Activated T-helper 2 cell treated with anti-CD3 and anti-CD28 coated beads, Interferon-gamma antibody, Interleukin-2, Interleukin-4, amounts not matched to agents 10 μg/mL and 5 μg/mL and 100 μg/mL, durations not matched to agents 14 hours and 24 hours and 36 hours (primary cell): Measurements from ENCODE around the gene DRD4. TPM values are rescaled to one million over a fixed set of nuclear protein-coding genes. Genes with fewer than 3 reads are reported as not detected.
A peak's percentile ranks its signal among the peaks of the same experiment; 100 is the strongest.

Experiments
- DNase-seq: peaks from one replicate; pipeline ENCODE4 v3.0.0; 2021; ENCODE audit warnings: low spot score
- H3K27ac Mint-ChIP-seq: one replicate; pipeline ENCODE4 v1.8.0; 2021; ENCODE audit warnings: mixed read lengths
- H3K27me3 Mint-ChIP-seq: one replicate; pipeline ENCODE4 v1.8.0; 2021; ENCODE audit warnings: low read depth, mixed read lengths
- H3K36me3 Mint-ChIP-seq: one replicate; pipeline ENCODE4 v1.8.0; 2021; ENCODE audit warnings: low read depth, mixed read lengths
- H3K4me1 Mint-ChIP-seq: one replicate; pipeline ENCODE4 v1.8.0; 2021; ENCODE audit warnings: low read depth, mixed read lengths
- H3K4me3 Mint-ChIP-seq: one replicate; pipeline ENCODE4 v1.8.0; 2021; ENCODE audit warnings: low read depth, mild to moderate bottlenecking, moderate library complexity, mixed read lengths
- H3K9me3 Mint-ChIP-seq: one replicate; pipeline ENCODE4 v1.8.0; 2021; ENCODE audit warnings: mixed read lengths
- intact Hi-C: fragments of 100-400 bp; cut with micrococcal nuclease; formaldehyde crosslinking; loops from one replicate; pipeline ENCODE4 v1.15.1; 2023
- total RNA-seq: library from RNA; stranded (reverse); gene quantifications from 2 replicates; pipeline ENCODE4 v1.2.3, GENCODE V29; 2022

The DRD4 gene
- total RNA-seq, 1 donor from 2014 or later = 0.30 TPM

DNA sequence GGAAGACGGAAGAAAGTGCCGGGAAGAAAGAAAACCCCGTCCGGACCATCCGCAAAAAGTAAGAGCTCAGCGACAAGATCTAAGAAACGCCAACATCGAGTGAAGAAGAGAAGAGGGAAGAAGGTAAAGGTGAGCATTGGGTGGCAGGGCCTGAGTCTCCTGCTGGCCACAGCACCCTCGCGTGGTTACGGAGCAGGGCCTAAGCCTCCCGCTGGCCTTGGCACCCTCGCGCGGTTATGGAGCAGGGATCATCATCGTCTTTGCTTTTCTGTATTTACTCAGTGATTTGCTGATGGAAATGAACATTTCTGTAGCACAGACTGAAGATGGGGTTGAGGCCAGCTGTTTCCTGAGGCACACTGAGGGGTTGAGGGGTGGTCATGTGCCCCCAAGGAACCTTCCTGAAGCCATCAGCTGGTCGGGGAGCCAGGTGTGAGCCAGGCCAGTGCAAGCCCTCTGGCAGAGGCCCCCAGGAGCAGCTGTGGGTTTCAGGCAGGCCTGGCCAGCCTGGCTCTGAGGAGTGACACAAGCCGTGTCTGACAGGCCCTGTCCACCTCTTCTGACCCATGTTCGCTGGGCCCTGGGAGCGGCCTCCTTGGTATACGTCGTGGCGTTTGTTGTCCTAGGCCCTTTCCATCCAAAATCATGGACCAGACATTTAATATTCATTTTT lies 35.4 kb upstream of the DRD4 start:
- Mint-ChIP-seq H3K36me3 (peaks cover 59% of the 10 kb centered on the region), H3K27ac (no peak overlapping the region), H3K27me3 (no peaks in the 10 kb centered on the region), H3K4me1 (no peaks in the 10 kb centered on the region), H3K9me3 (no peaks in the 10 kb centered on the region), H3K4me3 (no peak overlapping the region)
- no peak for DNase-seq
- intact Hi-C loops = no loop called here

DNA sequence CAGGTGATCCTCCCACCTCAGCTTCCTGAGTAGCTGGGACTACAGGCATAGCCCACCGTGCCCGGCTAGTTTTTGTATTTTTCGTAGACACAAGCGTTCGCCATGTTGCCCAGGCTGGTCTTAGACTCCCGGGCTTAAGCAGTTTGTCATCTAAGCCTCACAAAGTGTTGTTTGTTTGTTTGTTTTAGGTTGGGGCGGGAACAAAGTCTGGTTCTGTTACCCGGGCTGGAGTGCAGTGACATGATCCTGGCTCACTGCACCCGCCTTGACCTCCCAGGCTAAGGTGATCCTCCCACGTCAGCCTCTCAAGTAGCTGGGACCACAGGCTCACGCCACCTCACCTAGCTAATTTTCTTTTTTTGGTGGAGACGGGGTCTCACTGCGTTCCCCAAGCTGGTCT lies 33.9 kb upstream of the DRD4 start:
- intact Hi-C loops = no loop called here
- DNase-seq = no peak
- no peak overlapping the region for H3K27ac Mint-ChIP-seq
- H3K4me3 Mint-ChIP-seq = no peak overlapping the region
- no peaks in the 10 kb centered on the region for H3K27me3 Mint-ChIP-seq
- no peaks in the 10 kb centered on the region for H3K9me3 Mint-ChIP-seq
- H3K4me1 Mint-ChIP-seq = no peaks in the 10 kb centered on the region
- peaks cover 64% of the 10 kb centered on the region for H3K36me3 Mint-ChIP-seq

DNA sequence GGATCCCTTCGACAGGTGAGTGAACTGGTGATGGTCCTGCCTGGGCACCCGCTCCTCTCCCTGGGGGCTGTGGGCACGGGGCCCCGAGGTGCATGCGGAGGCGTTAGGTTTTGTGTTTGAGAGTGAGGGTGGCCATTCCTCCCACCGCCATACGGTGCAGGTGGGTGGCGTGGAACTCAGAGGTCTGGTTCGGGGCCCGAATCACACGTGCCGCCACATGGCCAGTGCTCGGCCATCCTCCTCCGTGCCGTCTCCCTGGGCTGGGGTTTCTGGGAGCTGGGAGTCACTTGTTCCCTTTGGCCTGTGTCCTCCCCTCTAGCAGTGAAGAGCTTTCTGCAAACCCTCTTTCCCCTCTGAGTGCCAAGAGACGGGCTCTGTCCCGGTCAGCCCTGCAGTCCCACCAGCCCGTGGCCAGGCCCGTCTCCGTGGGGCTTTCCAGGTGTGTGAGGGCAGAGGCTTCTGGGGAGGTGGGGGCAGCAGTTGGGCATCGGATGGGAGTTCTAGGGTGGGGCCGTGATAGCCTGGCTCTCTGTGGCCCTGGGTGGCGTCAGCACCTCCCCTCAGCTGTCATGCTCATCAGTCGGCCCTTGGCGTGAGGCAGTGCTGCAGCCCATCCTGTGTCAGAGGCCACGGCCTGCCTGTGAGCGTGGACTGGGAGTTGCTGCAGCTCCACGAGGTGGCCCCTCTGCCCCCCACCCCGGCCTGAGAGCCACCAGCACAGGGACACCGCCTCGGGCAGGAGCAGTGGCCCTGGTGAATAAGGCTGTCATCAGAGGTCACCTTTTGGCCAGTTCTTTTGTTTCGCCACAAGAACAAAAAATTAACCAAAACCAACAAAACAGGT lies 31.6 kb upstream of the DRD4 start:
- DNase-seq = no peak
- no peaks in the 10 kb centered on the region for H3K27me3 Mint-ChIP-seq
- no peak overlapping the region for H3K4me3 Mint-ChIP-seq
- intact Hi-C loops = no loop called here
- H3K36me3 Mint-ChIP-seq = peaks cover 55% of the 10 kb centered on the region
- no peaks in the 10 kb centered on the region for H3K4me1 Mint-ChIP-seq
- no peaks in the 10 kb centered on the region for H3K9me3 Mint-ChIP-seq
- no peak overlapping the region for H3K27ac Mint-ChIP-seq

DNA sequence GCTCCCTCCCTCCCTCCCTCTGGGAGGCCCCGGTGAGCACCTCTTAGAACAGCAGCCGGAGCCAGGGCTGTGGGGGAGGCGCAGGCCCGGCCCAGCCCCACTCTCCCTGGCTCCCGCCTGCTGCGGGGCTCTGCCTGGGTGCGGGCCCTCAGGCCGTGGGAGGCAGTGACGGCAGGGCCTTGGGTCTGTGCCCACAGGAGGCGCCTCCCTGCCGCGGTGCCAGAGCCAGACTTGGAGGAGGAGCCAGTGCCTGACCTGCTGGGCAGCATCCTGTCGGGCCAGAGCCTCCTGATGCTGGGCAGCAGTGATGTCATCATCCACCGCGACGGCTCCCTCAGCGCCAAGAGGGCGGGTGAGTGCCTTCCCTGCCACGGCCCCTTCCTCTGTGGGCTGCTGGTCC lies 30.8 kb upstream of the DRD4 start:
- Mint-ChIP-seq H3K27me3 (no peaks in the 10 kb centered on the region), H3K4me1 (no peaks in the 10 kb centered on the region), H3K9me3 (no peaks in the 10 kb centered on the region), H3K36me3 (peaks cover 60% of the 10 kb centered on the region), H3K27ac (no peak overlapping the region), H3K4me3 (no peak overlapping the region)
- intact Hi-C loops = no loop called here
- no peak for DNase-seq

DNA sequence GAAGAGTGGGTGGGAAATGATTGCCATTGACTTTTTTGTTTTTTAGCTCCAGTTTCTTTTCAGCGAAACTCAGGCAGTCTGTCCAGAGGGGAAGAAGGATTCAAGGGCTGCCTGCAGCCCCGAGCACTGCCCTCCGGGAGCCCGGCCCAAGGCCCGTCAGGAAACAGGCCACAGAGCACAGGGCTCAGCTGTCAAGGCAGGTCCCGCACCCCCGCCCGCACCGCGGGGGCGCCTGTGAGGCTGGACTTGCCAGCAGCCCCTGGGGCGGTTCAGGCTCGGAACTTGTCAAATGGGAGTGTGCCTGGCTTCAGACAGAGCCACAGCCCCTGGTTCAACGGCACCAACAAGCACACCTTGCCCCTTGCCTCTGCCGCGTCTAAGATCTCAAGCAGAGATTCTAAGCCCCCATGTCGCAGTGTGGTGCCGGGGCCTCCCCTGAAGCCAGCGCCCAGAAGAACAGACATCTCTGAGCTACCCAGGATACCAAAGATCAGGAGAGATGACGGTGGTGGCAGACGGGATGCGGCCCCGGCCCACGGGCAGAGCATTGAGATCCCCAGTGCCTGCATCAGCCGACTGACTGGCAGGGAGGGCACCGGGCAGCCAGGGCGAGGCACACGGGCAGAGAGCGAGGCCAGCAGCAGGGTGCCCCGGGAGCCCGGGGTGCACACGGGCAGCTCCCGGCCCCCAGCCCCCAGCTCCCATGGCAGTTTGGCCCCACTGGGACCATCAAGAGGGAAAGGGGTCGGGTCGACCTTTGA lies 29.9 kb upstream of the DRD4 start:
- Mint-ChIP-seq H3K27me3 (no peaks in the 10 kb centered on the region), H3K27ac (no peak overlapping the region)
- intact Hi-C loops = no loop called here

DNA sequence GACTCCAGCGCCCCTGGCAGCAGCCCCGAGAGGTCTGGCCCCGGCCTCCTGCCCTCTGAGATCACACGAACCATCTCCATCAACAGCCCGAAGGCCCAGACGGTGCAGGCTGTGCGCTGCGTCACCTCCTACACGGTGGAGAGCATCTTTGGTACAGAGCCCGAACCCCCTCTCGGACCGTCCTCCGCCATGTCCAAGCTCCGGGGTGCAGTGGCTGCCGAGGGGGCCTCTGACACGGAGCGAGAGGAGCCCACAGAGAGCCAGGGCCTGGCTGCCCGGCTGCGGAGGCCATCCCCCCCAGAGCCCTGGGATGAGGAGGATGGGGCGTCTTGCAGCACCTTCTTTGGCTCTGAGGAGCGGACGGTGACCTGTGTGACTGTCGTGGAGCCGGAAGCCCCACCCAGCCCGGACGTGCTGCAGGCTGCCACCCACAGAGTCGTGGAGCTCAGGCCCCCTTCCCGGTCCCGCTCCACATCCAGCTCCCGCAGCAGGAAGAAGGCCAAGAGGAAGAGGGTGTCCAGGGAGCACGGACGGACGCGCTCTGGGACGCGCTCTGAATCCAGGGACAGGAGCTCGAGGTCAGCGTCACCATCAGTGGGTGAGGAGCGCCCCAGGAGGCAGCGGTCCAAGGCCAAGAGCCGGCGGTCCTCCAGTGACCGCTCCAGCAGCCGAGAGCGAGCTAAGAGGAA lies 29.0 kb upstream of the DRD4 start:
- no peaks in the 10 kb centered on the region for H3K27me3 Mint-ChIP-seq
- H3K36me3 Mint-ChIP-seq = peaks cover 61% of the 10 kb centered on the region
- H3K27ac Mint-ChIP-seq = no peak overlapping the region
- H3K9me3 Mint-ChIP-seq = no peaks in the 10 kb centered on the region
- intact Hi-C loops = no loop called here
- no peak overlapping the region for H3K4me3 Mint-ChIP-seq
- no peak for DNase-seq
- no peaks in the 10 kb centered on the region for H3K4me1 Mint-ChIP-seq

More for the DNA sequence above, 29.9 kb upstream of the DRD4 start:
- DNase-seq = no peak
- Mint-ChIP-seq H3K4me1 (no peaks in the 10 kb centered on the region), H3K36me3 (peaks cover 60% of the 10 kb centered on the region), H3K9me3 (no peaks in the 10 kb centered on the region), H3K4me3 (no peak overlapping the region)

DNA sequence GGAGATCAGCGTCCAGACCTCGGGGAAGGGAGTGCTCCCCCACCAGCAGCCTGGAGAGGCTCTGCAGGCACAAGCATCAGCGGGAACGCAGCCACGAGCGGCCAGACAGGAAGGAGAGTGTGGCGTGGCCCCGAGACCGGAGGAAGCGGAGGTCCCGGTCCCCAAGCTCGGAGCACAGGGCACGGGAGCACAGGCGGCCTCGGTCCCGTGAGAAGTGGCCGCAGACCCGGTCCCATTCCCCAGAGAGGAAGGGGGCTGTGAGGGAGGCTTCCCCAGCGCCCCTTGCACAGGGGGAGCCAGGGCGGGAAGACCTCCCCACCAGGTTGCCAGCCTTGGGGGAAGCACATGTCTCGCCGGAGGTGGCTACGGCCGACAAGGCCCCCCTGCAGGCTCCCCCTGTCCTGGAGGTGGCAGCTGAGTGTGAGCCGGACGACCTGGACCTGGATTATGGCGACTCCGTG lies 28.2 kb upstream of the DRD4 start:
- no peak overlapping the region for H3K4me3 Mint-ChIP-seq
- no peaks in the 10 kb centered on the region for H3K4me1 Mint-ChIP-seq
- H3K9me3 Mint-ChIP-seq = no peaks in the 10 kb centered on the region
- no peak overlapping the region for H3K27ac Mint-ChIP-seq
- DNase-seq = no peak
- peaks cover 60% of the 10 kb centered on the region for H3K36me3 Mint-ChIP-seq
- intact Hi-C loops = no loop called here
- no peaks in the 10 kb centered on the region for H3K27me3 Mint-ChIP-seq

DNA sequence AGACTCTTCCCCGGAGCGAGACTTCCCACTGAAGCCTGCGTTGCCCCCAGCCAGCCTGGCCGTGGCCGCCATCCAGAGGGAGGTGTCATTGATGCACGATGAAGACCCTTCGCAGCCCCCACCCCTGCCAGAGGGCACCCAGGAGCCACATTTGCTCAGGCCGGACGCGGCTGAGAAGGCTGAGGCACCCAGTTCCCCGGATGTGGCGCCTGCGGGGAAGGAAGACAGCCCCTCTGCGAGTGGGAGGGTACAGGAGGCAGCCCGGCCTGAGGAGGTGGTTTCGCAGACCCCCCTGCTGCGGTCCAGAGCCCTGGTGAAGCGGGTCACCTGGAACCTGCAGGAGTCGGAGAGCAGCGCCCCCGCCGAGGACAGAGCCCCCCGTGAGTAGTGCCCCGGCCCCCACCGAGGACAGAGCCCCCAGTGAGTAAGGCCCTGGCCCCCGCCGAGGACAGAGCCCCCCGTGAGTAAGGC lies 27.7 kb upstream of the DRD4 start:
- Mint-ChIP-seq H3K4me3 (no peak overlapping the region), H3K36me3 (peaks cover 58% of the 10 kb centered on the region), H3K27ac (no peak overlapping the region), H3K4me1 (peaks cover 4% of the 10 kb centered on the region), H3K9me3 (no peaks in the 10 kb centered on the region), H3K27me3 (no peaks in the 10 kb centered on the region)
- intact Hi-C loops = no loop called here
- no peak for DNase-seq

DNA sequence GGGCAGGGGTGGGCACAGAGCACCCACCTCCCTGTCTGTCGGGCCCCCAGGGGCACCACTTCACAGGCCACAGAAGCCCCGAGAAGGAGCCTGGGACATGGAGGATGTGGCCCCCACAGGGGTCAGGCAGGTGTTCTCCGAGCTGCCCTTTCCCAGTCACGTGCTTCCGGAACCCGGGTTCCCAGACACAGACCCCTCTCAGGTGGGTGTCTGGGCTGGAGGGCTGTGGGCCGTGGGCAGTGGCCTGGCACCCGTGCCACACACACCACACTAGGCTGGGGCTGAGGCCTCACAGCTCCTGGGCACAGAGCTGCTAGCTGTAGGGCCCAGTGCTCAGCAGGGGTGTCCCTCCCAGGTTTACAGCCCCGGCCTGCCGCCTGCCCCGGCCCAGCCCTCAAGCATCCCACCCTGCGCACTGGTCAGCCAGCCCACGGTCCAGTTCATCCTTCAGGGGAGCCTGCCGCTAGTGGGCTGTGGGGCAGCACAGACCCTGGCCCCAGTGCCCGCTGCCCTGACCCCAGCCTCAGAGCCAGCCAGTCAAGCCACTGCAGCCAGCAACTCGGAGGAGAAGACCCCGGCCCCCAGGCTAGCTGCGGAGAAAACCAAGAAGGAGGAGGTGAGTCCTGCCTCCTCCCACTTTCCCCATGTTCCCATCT lies 26.8 kb upstream of the DRD4 start:
- Mint-ChIP-seq H3K27me3 (no peaks in the 10 kb centered on the region), H3K36me3 (peaks cover 54% of the 10 kb centered on the region), H3K4me1 (peaks cover 4% of the 10 kb centered on the region), H3K9me3 (no peaks in the 10 kb centered on the region), H3K27ac (no peak overlapping the region), H3K4me3 (no peak overlapping the region)
- intact Hi-C loops = loop anchor here (5.0 to 10.0 kb wide), 2 partner anchors 33 to 115 kb away; partner anchors contain the start of gene PHRF1
- no peak for DNase-seq

DNA sequence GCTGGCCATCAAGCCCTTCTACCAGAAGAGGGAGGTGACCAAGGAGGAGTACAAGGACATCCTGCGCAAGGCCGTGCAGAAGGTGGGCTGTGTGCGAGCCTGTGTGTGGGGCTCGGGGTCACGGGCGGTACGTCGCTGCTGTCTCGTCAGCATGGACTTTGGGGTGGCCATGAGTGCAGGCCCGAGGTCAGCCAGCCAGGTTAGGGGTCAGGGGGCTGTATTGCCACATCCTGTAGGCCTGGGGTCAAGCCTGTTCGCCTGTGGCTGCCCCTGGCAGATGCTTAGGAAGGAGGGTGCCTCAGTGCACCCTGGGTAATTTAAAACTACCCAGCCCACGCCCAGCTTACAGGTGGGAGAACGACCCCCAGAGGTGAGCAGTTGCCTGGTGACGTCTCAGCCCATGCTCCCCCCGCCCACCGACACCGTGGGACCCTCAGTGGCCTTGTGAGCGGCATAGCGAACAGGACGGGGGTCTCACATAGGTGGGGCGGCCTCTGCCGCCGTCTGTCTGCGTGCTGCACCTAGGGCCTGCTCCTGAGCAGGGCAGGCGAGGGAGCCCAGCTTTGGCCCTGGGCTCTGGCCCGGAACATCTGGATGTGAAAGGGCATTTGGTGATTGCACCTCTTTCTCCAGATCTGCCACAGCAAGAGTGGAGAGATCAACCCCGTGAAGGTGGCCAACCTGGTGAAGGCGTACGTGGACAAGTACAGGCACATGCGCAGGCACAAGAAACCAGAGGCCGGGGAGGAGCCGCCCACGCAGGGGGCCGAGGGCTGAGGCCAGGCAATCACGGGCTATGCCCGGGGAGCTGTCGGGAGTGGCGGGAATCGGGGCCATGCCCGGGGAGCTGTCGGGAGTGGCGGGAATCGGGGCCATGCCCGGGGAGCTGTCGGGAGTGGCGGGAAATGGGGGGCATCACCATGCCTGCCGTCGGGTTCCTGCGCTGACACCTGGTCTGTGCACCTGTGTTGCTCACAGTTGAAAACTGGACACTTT lies 25.8 kb upstream of the DRD4 start:
- Mint-ChIP-seq H3K27ac (peak overlapping the region; percentile 17), H3K9me3 (no peaks in the 10 kb centered on the region), H3K4me1 (peaks cover 4% of the 10 kb centered on the region), H3K36me3 (peaks cover 54% of the 10 kb centered on the region), H3K27me3 (no peaks in the 10 kb centered on the region), H3K4me3 (no peak overlapping the region)
- intact Hi-C loops = loop anchor here (5.0 to 10.0 kb wide), 2 partner anchors 34 to 114 kb away; partner anchors contain the start of gene PHRF1
- DNase-seq = no peak
